GM15510 (cell line): ENCODE measurements around the gene NEK5.

Experiments
- POLR2A ChIP-seq: IDR thresholded peaks from 3 replicates; pipeline ENCODE4 v1.6.1; 2011; ENCODE audit warnings: borderline replicate concordance; ENCODE audit not compliant: insufficient read length; ENCODE audit errors: extremely low read depth

Gene NEK5

DNA sequence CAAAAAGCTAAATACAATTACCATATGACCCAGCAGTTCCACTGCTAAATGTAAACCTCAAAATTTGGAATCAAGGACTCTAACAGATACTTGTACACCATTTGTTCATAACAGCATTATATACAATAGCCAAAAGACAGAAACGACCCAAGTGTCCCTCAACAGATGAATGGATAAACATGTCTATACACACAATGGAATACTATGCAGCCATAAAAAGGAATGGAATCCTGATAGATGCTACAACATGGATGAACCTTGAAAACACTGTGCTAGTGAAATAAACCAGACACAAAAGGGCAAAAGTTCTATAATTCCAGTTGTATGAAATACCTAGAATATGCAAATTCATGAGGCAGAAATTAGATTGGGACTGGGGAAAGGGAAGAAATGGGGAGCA is 18.4 kb upstream of the NEK5 start:
- TF ChIP-seq POLR2A = no peak

DNA sequence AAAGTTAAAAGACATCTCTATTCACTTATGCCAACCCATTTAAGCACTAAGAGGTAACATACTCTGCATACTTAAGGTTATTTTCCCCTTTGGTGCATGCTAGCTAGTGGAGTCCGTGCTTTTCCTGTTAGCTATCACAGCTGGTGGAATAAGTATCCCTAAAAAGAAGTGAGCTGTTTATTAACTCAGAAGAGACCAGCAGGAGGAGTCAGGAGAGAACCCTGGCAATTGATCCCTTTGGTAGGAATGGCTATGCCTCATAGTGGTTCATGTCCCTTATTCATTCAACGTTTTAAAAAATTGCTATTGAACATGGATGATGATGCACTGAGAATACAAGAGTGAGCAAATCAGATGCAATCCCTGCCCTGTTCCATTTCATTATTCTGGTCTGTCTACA is 12.4 kb upstream of the NEK5 start:
- TF ChIP-seq POLR2A = no peak

DNA sequence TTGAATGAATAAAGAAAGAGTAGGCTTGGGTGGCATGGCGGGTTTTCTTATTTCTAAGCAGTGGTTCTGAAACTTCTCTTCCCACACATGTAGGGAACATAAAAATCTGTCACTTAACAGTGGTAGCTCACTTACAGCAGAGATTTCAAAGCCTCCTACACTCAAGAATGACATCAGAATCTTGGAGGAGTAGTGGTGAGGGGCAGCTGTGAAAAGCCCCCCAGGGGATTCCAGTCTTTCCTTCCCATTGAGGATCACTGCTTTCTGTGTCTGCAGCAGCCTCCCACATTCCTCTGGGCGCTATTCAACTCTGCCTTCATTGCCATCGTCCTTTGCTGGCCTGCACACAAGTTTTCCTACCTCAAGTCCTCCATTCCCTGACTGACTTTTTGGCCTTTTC is 8.6 kb upstream of the NEK5 start:
- TF ChIP-seq POLR2A = no peak

DNA sequence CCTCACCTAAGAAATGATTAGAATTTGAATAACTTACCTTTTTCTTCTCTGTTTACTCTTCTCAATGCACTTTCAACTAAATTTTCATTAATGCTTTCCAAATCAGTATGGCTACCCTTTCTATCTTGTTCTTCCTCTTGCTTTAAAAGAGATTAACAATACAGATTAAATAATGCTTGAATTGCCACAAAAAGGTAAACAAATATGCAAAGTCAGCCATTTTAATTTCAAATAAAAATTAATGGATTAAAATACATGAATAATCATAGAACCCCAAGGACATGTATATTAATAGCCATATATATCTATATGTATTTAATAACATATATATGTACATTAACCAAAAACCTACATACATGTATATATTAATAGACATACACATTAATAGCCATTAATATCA is 7.9 kb upstream of the NEK5 start:
- TF ChIP-seq POLR2A = no peak

DNA sequence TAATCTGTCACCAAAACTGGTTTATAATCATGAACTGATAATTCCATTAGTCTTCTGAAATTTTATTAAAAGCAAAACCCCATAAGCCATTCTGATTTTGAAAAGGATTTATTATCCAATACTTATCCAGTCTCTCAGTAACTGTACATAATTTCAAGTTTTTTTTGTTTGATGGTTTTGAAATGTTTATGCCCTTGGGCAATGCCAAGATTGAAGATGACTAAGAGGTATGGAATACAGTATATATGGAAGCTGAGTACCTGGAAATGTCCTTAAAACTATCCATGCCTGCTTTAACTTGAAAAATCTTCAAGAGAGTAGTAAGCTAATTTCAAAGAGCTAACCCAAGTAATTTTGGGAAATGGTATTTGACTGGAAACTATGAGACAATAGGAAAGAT is 1.8 kb upstream of the NEK5 start:
- TF ChIP-seq POLR2A = no peak

DNA sequence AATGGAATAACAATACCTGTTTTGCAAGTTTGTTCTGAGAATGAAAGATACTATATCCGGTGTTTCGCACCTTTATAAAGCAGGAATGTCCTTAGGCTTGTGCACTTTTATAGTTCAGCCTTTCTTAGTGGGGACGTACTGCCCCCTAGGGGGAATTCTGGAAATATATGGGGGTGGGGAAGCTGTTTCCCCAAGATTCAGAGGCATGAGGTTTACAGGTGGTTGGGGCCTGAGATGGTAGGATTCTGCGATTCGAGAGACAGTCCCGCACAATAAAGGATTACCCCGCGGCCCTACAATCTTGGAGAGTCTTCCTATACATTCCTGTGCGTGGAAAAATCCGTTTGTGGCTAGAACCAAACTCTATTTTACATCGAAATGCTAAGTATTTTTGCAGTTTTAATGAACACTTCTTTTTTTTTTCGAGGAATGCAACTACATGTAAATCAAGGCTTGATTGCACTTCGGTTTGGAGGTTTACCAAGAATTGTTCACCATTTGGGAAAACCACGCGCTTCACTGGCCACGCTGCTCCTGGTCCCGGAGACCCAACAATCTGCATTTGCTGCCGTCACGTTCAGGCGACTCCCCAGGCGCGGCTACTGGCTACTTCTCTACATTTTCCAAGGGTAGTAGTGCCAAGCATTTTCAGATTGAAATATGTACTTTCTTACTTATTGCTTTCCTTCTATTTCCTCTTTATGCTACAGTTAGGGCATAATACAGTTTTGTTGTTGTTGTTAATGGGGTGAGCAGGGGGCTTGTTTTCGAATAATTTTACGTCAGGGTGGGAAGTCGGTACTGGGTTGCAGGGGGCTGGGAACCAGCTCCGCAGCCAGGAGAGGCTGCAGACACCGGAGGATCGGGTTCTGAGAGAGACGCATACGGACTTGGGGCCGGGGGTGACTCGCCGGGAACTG is 830 bp downstream of the NEK5 start:
- TF ChIP-seq POLR2A = no peak

DNA sequence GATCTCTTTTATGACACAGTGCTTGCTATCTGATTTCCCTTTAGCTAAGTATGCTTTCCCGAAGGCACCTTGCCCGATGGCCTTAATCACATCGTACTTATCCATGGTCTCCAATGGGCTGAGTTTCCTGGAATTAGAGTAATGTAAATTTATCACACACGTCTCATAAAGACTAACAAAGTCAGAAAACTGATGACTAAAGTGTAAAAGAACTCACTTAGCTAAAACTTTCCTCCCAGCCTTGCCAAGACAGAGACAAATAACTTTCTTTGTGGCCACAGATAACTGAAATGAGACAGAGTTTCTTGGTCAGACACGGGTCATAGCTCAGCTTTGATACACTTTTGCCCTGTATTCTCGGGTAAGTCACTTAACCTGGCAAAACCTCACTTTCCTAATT is 1.5 kb downstream of the NEK5 start:
- no peak for TF ChIP-seq POLR2A

DNA sequence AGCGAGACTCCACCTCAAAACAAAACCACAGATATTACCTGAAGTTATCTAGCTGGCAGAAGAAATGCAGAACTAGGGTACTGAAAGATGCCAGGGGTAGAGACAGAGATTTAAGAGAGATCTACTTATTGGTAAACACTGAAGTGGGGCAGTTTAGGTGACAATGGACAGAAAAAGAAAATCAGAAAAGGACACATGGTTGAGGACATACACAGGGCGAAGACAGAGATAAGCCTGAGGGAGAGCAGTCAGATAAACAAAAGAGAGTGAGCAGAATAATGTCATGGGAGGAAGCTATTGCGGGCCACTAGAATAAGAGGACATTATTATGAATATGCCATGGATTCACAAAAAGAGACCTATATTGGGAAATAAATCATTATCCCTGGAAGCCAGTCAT is 3.3 kb downstream of the NEK5 start:
- no peak for TF ChIP-seq POLR2A

DNA sequence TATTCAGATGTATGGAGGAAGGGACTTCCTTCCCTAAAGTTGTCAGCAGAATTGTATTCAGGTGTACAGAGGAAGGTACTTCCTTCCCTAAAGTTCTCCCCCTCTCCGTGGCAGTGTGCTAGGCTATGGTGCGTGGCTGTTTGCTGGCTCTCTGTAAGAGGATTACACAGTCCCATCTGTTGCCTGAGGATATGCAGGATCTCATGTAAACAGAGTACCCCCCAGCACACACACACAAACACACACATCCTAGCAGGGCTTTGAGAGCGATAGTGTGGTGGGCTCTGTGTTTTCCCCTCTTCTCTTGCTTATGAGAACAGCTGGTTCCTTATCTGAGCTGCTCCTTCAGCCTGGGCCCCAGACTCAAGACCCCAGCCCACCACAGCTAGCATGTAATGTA is 10.3 kb downstream of the NEK5 start:
- TF ChIP-seq POLR2A = no peak

DNA sequence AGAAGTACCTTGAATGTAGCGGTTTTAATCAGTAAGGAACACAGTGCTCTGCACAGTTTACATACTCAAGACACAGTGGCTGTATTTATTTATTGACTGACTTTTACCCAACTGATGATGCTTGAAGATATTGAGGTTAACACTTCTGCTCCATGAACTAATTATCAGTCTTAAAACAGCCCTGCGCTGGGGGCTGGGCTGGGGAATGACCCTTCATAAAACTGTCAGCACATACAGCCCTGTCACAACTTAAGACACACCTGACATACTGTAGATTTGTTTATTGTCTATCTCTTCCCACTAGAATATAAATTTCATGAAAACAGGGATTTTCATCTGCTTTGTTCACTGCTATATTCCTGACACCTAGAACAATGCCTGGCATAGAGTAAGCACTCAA is 10.8 kb downstream of the NEK5 start:
- TF ChIP-seq POLR2A = no peak

DNA sequence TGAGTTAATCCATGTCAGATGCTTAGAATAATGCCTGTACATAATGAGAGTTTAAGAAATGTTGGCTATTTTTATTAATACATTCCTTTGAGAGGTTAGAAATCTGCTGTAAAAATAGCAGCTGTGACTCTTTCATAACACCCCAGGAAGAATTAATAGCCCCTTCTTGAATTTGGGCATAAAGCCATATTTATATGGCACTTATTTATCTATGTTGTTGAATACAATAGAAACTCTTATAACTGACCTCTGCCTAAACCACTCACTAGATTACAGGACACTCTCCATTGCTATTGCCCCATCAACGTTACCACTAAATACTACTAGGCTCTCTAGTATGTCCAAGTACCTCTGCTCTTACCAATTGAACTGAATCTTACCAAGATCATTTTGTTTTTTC is 16.3 kb downstream of the NEK5 start:
- TF ChIP-seq POLR2A = no peak

DNA sequence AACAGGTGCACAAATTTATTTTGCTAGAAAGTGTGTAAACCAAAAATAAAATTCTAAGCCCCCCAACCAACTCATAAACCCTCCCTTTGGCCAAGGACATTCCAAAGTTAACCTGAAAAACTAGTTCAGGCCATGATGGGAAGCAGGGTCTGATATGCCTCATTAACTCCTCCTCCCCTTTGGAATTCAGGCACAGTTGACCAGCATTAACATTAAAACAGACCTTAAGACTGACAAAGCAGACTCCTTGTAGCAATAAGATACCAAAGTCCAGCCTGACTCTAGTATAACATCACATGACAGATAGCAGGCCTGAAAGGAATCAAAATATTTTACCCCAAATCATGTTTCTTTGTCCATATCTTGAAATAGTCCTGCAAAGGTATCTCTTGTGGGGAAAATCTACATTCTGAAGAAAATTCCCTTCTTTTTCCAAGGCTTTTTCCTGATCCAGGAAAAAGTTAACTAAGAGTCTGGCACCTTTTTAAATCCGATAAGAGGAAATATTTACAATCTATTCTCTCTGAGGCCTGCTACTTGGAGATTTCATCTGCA is 19.7 kb downstream of the NEK5 start:
- no peak for TF ChIP-seq POLR2A

DNA sequence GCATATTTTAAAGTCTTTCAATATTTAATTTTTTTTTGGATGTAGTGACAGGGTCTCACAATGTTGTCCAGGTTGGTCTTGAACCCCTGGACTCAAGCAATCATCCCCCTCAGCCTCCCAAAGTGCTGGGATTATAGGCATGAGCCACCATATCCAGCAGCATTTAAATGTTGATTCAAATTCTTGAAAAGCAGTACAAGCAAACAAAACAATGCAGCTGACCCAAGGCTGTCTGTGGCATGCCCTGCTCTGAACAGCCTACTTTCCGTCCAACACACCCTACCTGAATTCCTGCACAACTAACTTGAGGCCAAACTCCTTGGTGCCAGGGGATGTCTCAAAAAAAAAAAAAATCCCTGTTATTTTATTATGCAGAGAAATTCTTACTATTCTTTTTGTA is 23.0 kb downstream of the NEK5 start:
- TF ChIP-seq POLR2A = no peak

DNA sequence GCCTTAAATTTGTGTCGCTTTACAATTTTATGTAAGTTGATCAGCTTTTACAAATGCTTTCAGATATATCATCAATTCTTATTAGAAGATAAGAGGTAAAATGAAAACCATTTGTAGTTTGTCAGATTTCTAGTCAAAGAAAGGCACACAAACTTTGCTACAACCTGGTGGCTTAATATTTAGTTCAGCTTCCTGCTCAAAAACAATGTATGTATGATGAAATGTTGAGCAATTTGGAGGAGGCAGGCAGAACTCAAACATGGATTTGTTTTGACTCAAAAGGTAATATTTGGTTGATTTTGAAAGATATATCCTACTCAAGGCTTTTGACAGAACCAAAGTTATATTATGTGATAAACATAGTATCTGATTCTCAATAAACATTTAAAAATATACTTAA is 24.2 kb downstream of the NEK5 start:
- no peak for TF ChIP-seq POLR2A

DNA sequence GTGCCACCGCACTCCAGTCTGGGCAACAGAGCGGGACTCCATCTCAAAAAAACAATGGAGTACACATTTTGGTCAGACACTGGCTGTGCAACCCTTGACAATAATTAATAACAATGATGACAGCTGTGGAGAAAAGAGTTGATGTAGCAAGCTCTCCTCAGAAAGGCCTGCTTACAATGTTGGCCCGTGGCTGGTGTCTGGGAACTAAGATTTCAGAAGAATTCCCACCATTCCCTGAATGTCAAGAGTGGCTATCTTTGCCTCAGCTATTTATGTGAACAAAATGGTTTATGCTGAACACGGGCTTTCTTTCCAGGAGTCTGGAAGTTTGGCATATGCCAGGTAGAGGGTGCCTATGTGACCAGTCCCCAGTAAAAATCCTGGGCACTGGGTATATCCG is 25.5 kb downstream of the NEK5 start:
- TF ChIP-seq POLR2A = no peak

DNA sequence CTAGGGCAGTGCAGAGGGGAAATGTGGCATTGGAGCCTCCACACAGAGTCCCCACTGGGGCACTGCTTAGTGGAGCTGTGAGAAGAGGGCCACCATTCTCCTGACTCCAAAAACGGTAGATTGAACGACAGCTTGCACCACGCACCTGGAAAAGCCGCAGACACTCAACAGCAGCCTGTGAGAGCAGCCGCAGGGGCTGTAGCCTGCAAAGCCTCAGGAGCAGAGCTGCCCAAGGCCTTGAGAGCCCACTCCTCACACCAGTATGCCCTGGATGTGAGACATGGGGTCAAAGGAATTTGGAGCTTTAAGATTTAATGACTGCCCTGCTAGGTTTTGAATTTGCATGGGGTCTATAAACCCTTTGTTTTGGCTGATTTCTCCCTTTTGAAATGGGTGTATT is 31.7 kb downstream of the NEK5 start:
- TF ChIP-seq POLR2A = no peak

DNA sequence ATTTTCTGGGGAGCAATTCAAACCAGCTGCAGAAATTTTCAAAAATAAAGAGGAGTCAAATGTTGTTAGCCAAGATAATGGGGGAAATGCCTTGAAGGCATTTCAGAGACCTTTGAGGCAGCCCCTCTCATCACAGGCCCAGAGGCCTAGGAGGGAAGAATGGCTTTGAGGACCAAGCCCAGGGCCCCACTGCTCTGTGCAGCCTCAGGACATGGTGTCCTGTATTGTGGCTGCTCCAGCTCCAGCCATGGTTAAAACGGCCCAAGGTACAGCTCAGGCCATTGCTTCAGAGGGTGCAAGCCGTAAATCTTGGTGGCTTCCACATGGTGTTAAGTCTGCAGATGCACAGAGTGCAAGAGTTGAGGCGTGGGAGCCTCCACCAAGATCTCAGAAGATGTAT is 32.1 kb downstream of the NEK5 start:
- no peak for TF ChIP-seq POLR2A

DNA sequence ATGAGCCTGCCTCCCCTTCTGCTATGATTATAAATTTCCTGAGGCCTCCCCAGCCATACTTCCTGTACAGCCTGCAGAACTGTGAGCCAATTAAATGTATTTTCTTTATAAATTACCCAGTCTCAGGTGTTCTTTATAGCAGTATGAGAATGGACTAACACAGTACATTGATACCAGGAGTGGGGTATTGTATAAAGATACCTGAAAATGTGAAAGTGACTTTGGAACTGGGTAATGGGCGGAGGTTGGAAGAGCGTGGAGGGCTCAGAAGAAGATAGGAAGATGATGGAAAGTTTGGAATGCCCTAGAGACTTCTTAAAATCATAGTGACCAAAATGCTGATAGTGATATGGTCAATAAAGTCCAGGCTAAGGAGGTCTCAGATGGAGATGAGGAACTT is 32.8 kb downstream of the NEK5 start:
- TF ChIP-seq POLR2A = no peak

DNA sequence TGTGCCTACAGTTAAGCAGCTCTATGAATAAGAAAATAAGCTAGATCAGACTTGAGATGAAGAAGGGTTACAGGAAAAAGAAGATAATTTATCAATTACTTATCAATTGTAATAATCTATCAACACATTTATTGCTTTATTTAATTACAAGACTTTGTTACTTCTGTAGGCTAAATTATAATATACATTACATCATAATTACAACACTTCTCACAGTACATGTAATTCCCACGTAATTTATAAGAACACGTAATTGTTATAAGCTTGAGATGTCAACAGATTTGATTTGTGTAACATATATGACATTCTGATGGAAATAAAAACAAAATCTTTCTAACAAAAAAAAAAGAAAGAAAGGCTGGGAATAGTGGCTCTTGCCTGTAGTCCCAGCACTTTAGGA is 36.8 kb downstream of the NEK5 start:
- no peak for TF ChIP-seq POLR2A
